Hepatocyte (in vitro differentiated cells): Measurements from ENCODE around the gene MUC2.

Experiments
- EZH2 ChIP-seq: fragments of 200-600 bp; sonication (generic); IDR thresholded peaks from 2 replicates; pipeline ENCODE4 v1.6.1; 2016; ENCODE audit warnings: antibody characterized with exemption, mild to moderate bottlenecking, borderline replicate concordance
- EZH2phosphoT487 ChIP-seq: fragments of 200-600 bp; sonication (generic); IDR thresholded peaks from one replicate; pipeline ENCODE4 v1.6.1; 2018; ENCODE audit warnings: antibody characterized with exemption, mild to moderate bottlenecking, low read depth, moderate library complexity; ENCODE audit not compliant: unreplicated experiment, severe bottlenecking
- TF ChIP-seq, protein P1 (sequence below): fragments of 200-600 bp; sonication (generic); IDR thresholded peaks from 2 replicates; pipeline ENCODE4 v1.5.1; 2016; ENCODE audit warnings: antibody characterized with exemption, mild to moderate bottlenecking; ENCODE audit not compliant: poor library complexity

DNA sequence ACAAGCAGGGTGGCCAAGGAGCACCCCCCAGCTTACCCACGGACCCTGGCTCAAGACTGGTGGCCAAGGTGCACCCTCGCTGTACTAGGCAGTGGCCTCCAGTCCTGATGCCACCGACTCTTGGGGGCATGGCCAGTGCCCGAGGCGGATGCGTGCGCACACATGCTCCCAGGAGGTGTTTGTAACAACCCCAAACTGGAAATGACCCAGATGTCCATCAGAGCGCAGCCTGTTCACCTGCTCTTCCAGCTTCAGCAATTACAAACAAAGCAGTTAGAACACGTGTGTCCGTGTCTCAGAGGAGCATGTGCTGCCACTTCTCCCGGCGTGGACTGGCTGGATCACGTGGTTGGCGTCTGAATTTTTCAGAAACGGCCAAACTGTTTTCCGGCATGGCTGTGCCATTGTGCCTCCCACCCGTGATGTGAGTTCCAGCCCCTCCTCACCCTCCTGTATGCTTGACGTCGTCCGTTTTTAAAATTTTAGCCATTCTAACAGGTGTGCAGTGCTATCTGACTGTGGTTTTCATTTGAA lies 31.0 kb upstream of the MUC2 start:
- TF ChIP-seq, protein P1, sequence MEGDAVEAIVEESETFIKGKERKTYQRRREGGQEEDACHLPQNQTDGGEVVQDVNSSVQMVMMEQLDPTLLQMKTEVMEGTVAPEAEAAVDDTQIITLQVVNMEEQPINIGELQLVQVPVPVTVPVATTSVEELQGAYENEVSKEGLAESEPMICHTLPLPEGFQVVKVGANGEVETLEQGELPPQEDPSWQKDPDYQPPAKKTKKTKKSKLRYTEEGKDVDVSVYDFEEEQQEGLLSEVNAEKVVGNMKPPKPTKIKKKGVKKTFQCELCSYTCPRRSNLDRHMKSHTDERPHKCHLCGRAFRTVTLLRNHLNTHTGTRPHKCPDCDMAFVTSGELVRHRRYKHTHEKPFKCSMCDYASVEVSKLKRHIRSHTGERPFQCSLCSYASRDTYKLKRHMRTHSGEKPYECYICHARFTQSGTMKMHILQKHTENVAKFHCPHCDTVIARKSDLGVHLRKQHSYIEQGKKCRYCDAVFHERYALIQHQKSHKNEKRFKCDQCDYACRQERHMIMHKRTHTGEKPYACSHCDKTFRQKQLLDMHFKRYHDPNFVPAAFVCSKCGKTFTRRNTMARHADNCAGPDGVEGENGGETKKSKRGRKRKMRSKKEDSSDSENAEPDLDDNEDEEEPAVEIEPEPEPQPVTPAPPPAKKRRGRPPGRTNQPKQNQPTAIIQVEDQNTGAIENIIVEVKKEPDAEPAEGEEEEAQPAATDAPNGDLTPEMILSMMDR, result no peak
- TF ChIP-seq EZH2 (no peak), EZH2phosphoT487 (no peak)
